ENCODE data around the gene VCX. TPM values are rescaled to one million over a fixed set of nuclear protein-coding genes. Genes with fewer than 3 reads are reported as not detected.

Gene VCX
- total and polyA plus RNA-seq, 2 of the 4 experiments (the other 2 are of a cell fraction), result not detected

DNA sequence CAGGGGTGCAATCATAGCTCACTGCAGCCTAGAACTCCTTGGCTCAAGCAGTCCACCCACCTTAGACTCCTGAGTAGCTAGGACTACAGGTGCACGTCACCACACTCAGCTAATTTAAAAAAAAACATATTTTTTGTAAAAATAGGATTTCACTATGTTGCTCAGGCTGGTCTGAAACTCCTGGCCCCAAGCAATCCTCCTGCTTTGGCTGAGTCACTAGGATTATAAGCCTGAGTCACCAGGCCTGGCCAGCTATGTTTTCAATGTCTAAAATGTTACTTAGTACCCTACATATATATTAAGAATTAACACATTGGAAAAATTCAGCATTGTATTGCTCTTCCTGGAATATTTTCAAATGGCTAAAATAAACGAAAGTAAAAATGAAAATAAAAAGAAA, 46.7 kb downstream of the VCX start:
- in situ Hi-C loops (cut with MboI; ENCODE audit: low sequenced_read_pairs) (no loop called here), intact Hi-C loops (cut with micrococcal nuclease) (no loop called here), dilution Hi-C loops (cut with HindIII; ENCODE audit: low sequenced_read_pairs, unreplicated experiment) (no loop called here)
- Histone ChIP-seq H2BK20ac (ENCODE audit: low read depth, low read length) (no peak overlapping the region), H3K14ac (replicated peaks; ENCODE audit: low read depth, low read length) (no peak overlapping the region), H2AK5ac (ENCODE audit: low read depth, low read length) (no peak overlapping the region), H2BK5ac (ENCODE audit: low read depth, low read length, poor library complexity, severe bottlenecking) (no peak overlapping the region), H2AK9ac (replicated peaks; ENCODE audit: low read depth, low read length, poor library complexity) (no peak overlapping the region), H3K18ac (ENCODE audit: low read depth, low read length) (no peak overlapping the region), H2BK120ac (ENCODE audit: low read depth, low read length) (no peak overlapping the region), H4K8ac (ENCODE audit: low read depth in 2 of 2, low read length in 2 of 2) (no peak overlapping the region), H3K23ac (ENCODE audit: low read depth, low read length) (no peak overlapping the region), H3K27ac (ENCODE audit: insufficient read depth, low read length) (no peak overlapping the region), H4K91ac (ENCODE audit: insufficient read depth, low read depth, low read length) (no peak overlapping the region), H3K56ac (ENCODE audit: extremely low read depth, insufficient read depth, low read length) (no peak overlapping the region), H2BK15ac (ENCODE audit: low read depth, low read length) (no peak overlapping the region), H3K4me3 (ENCODE audit: insufficient read depth, low read depth, low read length) (no peak overlapping the region), H2AFZ (replicated peaks; ENCODE audit: low read length, poor library complexity) (no peak overlapping the region), H3K4me2 (ENCODE audit: low read depth, low read length) (no peak overlapping the region), H3K79me1 (ENCODE audit: low read depth in 1 of 2, low read length in 2 of 2) (no peaks in the 10 kb centered on the region), H3K9me1 (ENCODE audit: insufficient read depth, low read length) (no peaks in the 10 kb centered on the region), H4K5ac (ENCODE audit: low read depth, low read length) (no peak overlapping the region), H3K9me3 (ENCODE audit: control insufficient read depth, insufficient read depth, low read length) (peaks cover 2% of the 10 kb centered on the region; the same call in 1 of the 2 replicates), H3K36me3 (ENCODE audit: control insufficient read depth, insufficient read depth, low read length) (no peaks in the 10 kb centered on the region), H3K4ac (ENCODE audit: low read depth, low read length) (no peak overlapping the region), H3K9ac (ENCODE audit: low read depth, low read length) (no peak overlapping the region), H3K27me3 (ENCODE audit: control insufficient read depth, insufficient read depth, low read length) (no peaks in the 10 kb centered on the region), H4K20me1 (ENCODE audit: insufficient read depth, low read length) (no peaks in the 10 kb centered on the region), H3K4me1 (ENCODE audit: control insufficient read depth, insufficient read depth, low read length) (no peaks in the 10 kb centered on the region)
- POLR2A ChIA-PET (ENCODE audit: unreplicated experiment), result no interaction called here
- peak; percentile 24 for DNase-seq
- ATAC-seq (ENCODE audit: low read depth), result no peak; the same call in 1 of the 2 replicates
- no peak for TF ChIP-seq MXI1 (IDR thresholded peaks at IDR 0.05; ENCODE audit: borderline replicate concordance, low read depth, low read length)
- TF ChIP-seq CEBPB (IDR thresholded peaks at IDR 0.05; ENCODE audit: low read depth, low read length), result no peak
- TF ChIP-seq RFX5 (IDR thresholded peaks at IDR 0.05; ENCODE audit: low read depth, low read length), result no peak
- TF ChIP-seq MAFK (IDR thresholded peaks at IDR 0.05; ENCODE audit: low read depth, low read length), result no peak
- TF ChIP-seq, protein P1, sequence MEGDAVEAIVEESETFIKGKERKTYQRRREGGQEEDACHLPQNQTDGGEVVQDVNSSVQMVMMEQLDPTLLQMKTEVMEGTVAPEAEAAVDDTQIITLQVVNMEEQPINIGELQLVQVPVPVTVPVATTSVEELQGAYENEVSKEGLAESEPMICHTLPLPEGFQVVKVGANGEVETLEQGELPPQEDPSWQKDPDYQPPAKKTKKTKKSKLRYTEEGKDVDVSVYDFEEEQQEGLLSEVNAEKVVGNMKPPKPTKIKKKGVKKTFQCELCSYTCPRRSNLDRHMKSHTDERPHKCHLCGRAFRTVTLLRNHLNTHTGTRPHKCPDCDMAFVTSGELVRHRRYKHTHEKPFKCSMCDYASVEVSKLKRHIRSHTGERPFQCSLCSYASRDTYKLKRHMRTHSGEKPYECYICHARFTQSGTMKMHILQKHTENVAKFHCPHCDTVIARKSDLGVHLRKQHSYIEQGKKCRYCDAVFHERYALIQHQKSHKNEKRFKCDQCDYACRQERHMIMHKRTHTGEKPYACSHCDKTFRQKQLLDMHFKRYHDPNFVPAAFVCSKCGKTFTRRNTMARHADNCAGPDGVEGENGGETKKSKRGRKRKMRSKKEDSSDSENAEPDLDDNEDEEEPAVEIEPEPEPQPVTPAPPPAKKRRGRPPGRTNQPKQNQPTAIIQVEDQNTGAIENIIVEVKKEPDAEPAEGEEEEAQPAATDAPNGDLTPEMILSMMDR (conservative IDR thresholded peaks at IDR 0.05; ENCODE audit: low read depth, low read length), result no peak
- no peak for TF ChIP-seq SMC3 (IDR thresholded peaks at IDR 0.05; ENCODE audit: low read depth, low read length)
- TF ChIP-seq NFE2L2 (IDR thresholded peaks at IDR 0.05; ENCODE audit: low read depth, low read length), result no peak
- TF ChIP-seq FOS (IDR thresholded peaks at IDR 0.05; ENCODE audit: low read depth, low read length), result no peak
- no peak for TF ChIP-seq RAD21 (IDR thresholded peaks at IDR 0.05; ENCODE audit: low read length)
- TF ChIP-seq, protein P2, sequence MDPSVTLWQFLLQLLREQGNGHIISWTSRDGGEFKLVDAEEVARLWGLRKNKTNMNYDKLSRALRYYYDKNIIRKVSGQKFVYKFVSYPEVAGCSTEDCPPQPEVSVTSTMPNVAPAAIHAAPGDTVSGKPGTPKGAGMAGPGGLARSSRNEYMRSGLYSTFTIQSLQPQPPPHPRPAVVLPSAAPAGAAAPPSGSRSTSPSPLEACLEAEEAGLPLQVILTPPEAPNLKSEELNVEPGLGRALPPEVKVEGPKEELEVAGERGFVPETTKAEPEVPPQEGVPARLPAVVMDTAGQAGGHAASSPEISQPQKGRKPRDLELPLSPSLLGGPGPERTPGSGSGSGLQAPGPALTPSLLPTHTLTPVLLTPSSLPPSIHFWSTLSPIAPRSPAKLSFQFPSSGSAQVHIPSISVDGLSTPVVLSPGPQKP (IDR thresholded peaks at IDR 0.05; ENCODE audit: borderline replicate concordance, low read depth, low read length), result no peak
- TF ChIP-seq, protein P3, sequence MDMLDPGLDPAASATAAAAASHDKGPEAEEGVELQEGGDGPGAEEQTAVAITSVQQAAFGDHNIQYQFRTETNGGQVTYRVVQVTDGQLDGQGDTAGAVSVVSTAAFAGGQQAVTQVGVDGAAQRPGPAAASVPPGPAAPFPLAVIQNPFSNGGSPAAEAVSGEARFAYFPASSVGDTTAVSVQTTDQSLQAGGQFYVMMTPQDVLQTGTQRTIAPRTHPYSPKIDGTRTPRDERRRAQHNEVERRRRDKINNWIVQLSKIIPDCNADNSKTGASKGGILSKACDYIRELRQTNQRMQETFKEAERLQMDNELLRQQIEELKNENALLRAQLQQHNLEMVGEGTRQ (IDR thresholded peaks at IDR 0.05; ENCODE audit: low read depth, low read length), result no peak
- TF ChIP-seq CHD1 (IDR thresholded peaks at IDR 0.05; ENCODE audit: low read depth, low read length), result no peak
- TF ChIP-seq BHLHE40 (IDR thresholded peaks at IDR 0.05; ENCODE audit: low read depth, low read length), result no peak
- TF ChIP-seq RCOR1 (IDR thresholded peaks at IDR 0.05; ENCODE audit: insufficient replicate concordance, low read length), result no peak
- no peak for TF ChIP-seq MAZ (IDR thresholded peaks at IDR 0.05; ENCODE audit: borderline replicate concordance, low read depth, low read length)
- CTCF ChIA-PET, result no interaction called here
- no CpG with 5 or more reads among the region's 2 CpGs for whole genome bisulfite sequencing, 2 experiments (ENCODE audit: extremely low coverage in 2 of 2, insufficient read length in 1 of 2)
- no TSS peak for BruUV-seq (replicated peaks)

Data from IMR-90 (cell line).